ENCODE data around the gene PIK3C2G. TPM values are rescaled to one million over a fixed set of nuclear protein-coding genes. Genes with fewer than 3 reads are reported as not detected.

The PIK3C2G gene
- total RNA-seq, 4 donors from 2014 or later = 17.9 to 27.7 (median 26.6) TPM

DNA sequence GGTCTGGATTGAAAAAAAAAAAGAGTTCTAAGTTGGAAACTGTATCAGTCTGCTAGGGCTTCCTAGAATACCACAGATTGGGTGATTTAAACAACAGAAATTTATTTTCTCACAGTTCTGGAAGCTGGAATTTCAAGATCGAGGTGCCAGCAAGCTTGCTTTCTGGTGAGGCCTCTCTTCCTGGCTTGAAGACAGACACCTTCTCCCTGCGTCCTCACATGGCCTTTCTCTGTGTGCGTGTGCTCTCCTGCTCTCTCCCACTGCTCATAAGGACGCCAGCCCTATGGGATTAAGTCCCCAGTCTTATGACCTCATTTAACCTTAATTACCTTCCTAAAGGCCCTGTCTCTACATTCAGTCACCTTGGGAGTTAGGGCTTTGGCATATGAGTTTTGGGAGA is 215.5 kb downstream of the PIK3C2G start:
- 32 to 48% methylated on average over 4 of the region's 4 CpGs for WGBS, 2 donors
- no peak overlapping the region for H3K4me3 ChIP-seq (ENCODE audit: low read depth, poor library complexity, severe bottlenecking)
- no peak for DNase-seq (ENCODE audit: low spot score in 2 of 2)
- intact Hi-C loops (cut with DNase I; ENCODE audit: low total_unique reads) = no loop called here
- TF ChIP-seq, protein P1, sequence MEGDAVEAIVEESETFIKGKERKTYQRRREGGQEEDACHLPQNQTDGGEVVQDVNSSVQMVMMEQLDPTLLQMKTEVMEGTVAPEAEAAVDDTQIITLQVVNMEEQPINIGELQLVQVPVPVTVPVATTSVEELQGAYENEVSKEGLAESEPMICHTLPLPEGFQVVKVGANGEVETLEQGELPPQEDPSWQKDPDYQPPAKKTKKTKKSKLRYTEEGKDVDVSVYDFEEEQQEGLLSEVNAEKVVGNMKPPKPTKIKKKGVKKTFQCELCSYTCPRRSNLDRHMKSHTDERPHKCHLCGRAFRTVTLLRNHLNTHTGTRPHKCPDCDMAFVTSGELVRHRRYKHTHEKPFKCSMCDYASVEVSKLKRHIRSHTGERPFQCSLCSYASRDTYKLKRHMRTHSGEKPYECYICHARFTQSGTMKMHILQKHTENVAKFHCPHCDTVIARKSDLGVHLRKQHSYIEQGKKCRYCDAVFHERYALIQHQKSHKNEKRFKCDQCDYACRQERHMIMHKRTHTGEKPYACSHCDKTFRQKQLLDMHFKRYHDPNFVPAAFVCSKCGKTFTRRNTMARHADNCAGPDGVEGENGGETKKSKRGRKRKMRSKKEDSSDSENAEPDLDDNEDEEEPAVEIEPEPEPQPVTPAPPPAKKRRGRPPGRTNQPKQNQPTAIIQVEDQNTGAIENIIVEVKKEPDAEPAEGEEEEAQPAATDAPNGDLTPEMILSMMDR (IDR thresholded peaks at IDR 0.05) = no peak
- TF ChIP-seq POLR2A (IDR thresholded peaks at IDR 0.05) = no peak

DNA sequence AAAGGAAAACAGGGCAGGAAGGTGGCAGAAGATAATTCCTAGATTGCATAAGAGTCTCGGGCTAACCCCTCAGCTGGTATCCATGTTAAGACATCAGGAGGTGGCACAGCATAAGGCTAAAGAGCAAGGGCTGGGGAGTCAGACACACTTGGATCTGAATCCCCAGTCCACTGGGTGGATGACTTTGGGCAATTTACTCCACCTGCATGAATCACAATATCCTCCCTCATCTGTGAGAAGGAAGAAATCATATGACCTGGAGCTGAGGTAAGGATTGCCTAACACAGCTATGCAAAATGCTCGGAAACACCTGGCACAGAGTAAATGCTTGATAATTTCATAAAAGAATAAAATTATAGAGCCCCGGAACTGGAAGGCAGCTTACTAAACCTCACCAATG is 217.9 kb downstream of the PIK3C2G start:
- TF ChIP-seq, protein P1 (IDR thresholded peaks at IDR 0.05) = no peak
- no peak for TF ChIP-seq POLR2A (IDR thresholded peaks at IDR 0.05)
- no peak for DNase-seq (ENCODE audit: low spot score in 2 of 2)
- 40 to 64% methylated on average over 3 of the region's 3 CpGs for WGBS, 2 donors
- intact Hi-C loops (cut with DNase I; ENCODE audit: low total_unique reads) = no loop called here
- H3K4me3 ChIP-seq (ENCODE audit: low read depth, poor library complexity, severe bottlenecking) = no peak overlapping the region

DNA sequence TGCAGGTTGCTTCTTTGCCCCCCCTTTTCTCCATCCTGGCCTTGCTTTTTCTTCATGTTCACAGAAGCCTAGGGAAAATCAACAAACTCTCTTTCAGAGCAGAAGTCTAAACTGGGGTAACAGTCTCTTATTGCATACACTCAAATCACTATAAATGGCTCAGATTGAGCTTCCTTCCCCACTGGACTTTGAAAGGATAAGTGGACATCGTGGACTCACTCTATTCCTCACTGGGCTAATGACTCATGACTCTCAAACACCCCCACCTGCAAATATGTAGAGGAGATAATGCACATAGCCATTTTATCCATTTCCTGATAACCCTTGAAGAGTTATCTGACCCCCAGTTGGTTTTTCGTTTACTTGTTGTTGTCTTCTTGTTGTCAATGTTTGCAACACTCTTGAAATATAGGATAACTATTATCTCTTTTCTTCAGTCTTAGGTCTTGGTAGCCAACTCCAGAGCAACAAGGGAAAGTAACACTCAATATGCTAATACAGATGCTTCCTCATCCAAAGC is 221.3 kb downstream of the PIK3C2G start:
- intact Hi-C loops (cut with DNase I; ENCODE audit: low total_unique reads) = no loop called here
- TF ChIP-seq, protein P1 (IDR thresholded peaks at IDR 0.05) = no peak
- no peak for TF ChIP-seq POLR2A (IDR thresholded peaks at IDR 0.05)
- DNase-seq (ENCODE audit: low spot score in 2 of 2) = no peak
- no peak overlapping the region for H3K4me3 ChIP-seq (ENCODE audit: low read depth, poor library complexity, severe bottlenecking)
- WGBS, 2 donors = 84 to 95% methylated on average over 2 of the region's 2 CpGs

DNA sequence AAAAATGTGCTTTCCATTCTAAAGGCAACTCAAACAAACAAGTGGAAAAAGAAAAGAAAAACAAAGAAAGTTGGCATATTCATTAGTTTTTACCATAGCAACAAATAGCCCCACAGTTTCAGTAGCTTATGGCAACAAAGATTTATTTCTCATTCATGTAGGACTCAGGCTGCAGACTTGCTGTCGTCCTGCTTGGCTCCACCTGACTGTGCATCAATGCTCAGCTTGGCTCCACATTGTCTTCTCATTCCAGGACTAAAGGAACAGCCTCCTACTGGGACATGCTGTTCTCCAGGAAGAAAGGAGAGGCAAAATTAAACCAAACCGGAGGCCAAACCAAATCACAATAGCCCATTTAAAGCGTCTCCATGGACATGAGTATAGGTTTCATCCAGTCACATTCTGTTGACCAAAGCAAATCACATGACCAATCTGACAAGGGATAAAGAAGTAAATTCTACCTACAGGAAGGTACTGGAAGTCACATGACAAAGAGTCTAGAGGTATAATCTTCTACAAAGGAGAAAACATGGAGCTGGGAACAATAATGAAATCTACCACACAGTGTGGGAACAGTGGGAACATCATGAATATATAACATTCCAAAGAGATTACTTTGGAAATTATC is 222.5 kb downstream of the PIK3C2G start:
- TF ChIP-seq, protein P1 (IDR thresholded peaks at IDR 0.05) = no peak
- no peak for TF ChIP-seq POLR2A (IDR thresholded peaks at IDR 0.05)
- no peak overlapping the region for H3K4me3 ChIP-seq (ENCODE audit: low read depth, poor library complexity, severe bottlenecking)
- WGBS, 2 donors = 54 to 60% methylated on average over 3 of the region's 3 CpGs
- intact Hi-C loops (cut with DNase I; ENCODE audit: low total_unique reads) = no loop called here
- DNase-seq (ENCODE audit: low spot score in 2 of 2) = no peak

DNA sequence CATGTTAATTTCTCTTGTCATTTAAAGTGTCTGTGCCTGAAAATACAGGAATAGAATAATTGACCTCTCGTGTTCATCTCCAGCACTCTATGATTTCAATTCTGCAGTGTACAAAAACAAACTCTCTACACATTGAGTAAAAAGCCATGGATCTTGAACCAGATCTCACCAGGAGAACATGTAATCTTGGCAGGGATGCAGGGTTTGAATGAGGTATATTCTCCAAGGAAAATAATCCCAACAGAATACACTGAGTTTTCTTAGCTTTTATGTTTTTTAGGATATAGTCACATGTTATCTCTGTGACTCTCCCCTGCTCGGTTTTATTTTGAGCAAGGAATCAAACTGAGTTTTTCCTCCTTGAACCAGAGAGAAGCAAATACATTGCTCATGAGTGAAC is 224.7 kb downstream of the PIK3C2G start:
- DNase-seq (ENCODE audit: low spot score in 2 of 2) = no peak

More for the DNA sequence above, 224.7 kb downstream of the PIK3C2G start:
- 82 to 89% methylated on average over 2 of the region's 2 CpGs for WGBS, 2 donors
- intact Hi-C loops (cut with DNase I; ENCODE audit: low total_unique reads) = no loop called here
- H3K4me3 ChIP-seq (ENCODE audit: low read depth, poor library complexity, severe bottlenecking) = no peak overlapping the region
- TF ChIP-seq, protein P1 (IDR thresholded peaks at IDR 0.05) = no peak
- TF ChIP-seq POLR2A (IDR thresholded peaks at IDR 0.05) = no peak

Data from lower leg skin (tissue), 4 donors.